Epidermal melanocyte (primary cell): Measurements from ENCODE around the gene ENO1.
"Not testable (repeated sequence)": the region's sequence is repeated elsewhere in the genome, so short reads cannot be mapped to it uniquely, and the experiment has no call there.

Source experiments
- DNase-seq: peaks from one replicate; pipeline ENCODE4 v3.0.0; 2011; ENCODE audit warnings: low spot score; ENCODE audit not compliant: insufficient read length

The ENO1 gene

GRCh38 chr1:8896775-8897174, 18.3 kb upstream of the ENO1 start:
- not testable (repeated sequence) for DNase-seq

GRCh38 chr1:8892026-8892425, 13.5 kb upstream of the ENO1 start:
- no peak for DNase-seq

- no peak for DNase-seq
These were observed 12.9 kb upstream of the ENO1 start for GRCh38 chr1:8891401-8891800.

GRCh38 chr1:8889925-8890785, 11.7 kb upstream of the ENO1 start:
- peak; percentile 95 for DNase-seq

- DNase-seq = no peak
These were observed 10.8 kb upstream of the ENO1 start for GRCh38 chr1:8889103-8889846.

- no peak for DNase-seq
These were observed 8.1 kb upstream of the ENO1 start for GRCh38 chr1:8886589-8886988.

- DNase-seq = not testable (repeated sequence)
These were observed 7.6 kb upstream of the ENO1 start for GRCh38 chr1:8886031-8886524.

- not testable (repeated sequence) for DNase-seq
These were observed 5.6 kb upstream of the ENO1 start for GRCh38 chr1:8884105-8884504.

GRCh38 chr1:8883491-8883890, 5.0 kb upstream of the ENO1 start:
- DNase-seq = no peak

- peak; percentile 53 for DNase-seq
These were observed 1.6 kb upstream of the ENO1 start for GRCh38 chr1:8879922-8880676.

- DNase-seq = no peak
These were observed 1.0 kb upstream of the ENO1 start for GRCh38 chr1:8879464-8879921.

GRCh38 chr1:8878698-8879463, 395 bp upstream of the ENO1 start:
- peak; percentile 96 for DNase-seq

GRCh38 chr1:8876087-8876486, 2.4 kb downstream of the ENO1 start:
- no peak for DNase-seq

GRCh38 chr1:8875216-8875861, 3.1 kb downstream of the ENO1 start:
- no peak for DNase-seq

- DNase-seq = no peak
These were observed 4.0 kb downstream of the ENO1 start for GRCh38 chr1:8874230-8875201.

GRCh38 chr1:8873506-8874229, 4.8 kb downstream of the ENO1 start:
- DNase-seq = peak; percentile 73

GRCh38 chr1:8873001-8873400, 5.5 kb downstream of the ENO1 start:
- no peak for DNase-seq

GRCh38 chr1:8871965-8872399, 6.5 kb downstream of the ENO1 start:
- no peak for DNase-seq
